Esophagus squamous epithelium (tissue), 5 donors: Measurements from ENCODE around the gene ANKRD13B. TPM values are rescaled to one million over a fixed set of nuclear protein-coding genes. Genes with fewer than 3 reads are reported as not detected.

Experiments used
- DNase-seq: peaks from one replicate; lab custom pipeline; 2025; lab: John Stamatoyannopoulos, UW
- H3K27ac ChIP-seq, 4 donors: fragments of 200-600 bp; sonication (generic); one replicate each; pipeline ENCODE4 v1.5.1; 2016 to 2019; ENCODE audit warnings: mild to moderate bottlenecking in 1 of 4
- H3K27me3 ChIP-seq, 4 donors: fragments of 200-600 bp; sonication (generic); 1 replicate in 3 of 4; 2 replicates in 1 of 4; pipeline versions ENCODE4 v1.5.1 to v1.6.0; 2017 to 2021; ENCODE audit warnings: antibody characterized with exemption in 1 of 4
- H3K36me3 ChIP-seq, 3 donors: fragments of 200-600 bp; sonication (generic); one replicate each; pipeline ENCODE4 v1.5.1; 2016 to 2019
- H3K4me1 ChIP-seq, 3 donors: fragments of 200-600 bp; sonication (generic); one replicate each; pipeline ENCODE4 v1.5.1; 2017 to 2019
- H3K4me3 ChIP-seq, 4 donors: fragments of 200-600 bp; sonication (generic); 1 replicate in 3 of 4; 2 replicates in 1 of 4; pipeline ENCODE4 v1.5.1; 2016 to 2019; ENCODE audit warnings: mild to moderate bottlenecking in 2 of 4, moderate library complexity in 1 of 4
- H3K9me3 ChIP-seq, 3 donors: fragments of 200-600 bp; sonication (generic); one replicate each; pipeline ENCODE4 v1.5.1; 2016 to 2019
- POLR2A ChIP-seq, 4 donors: fragments of 450-650 bp; IDR thresholded peaks; one replicate each; pipeline ENCODE4 v1.6.1; 2017; ENCODE audit warnings: antibody characterized with exemption in 4 of 4, mild to moderate bottlenecking in 4 of 4, moderate library complexity in 3 of 4
- WGBS, 2 donors: methylation state at CpG; one replicate each; pipeline ENCODE4 v1.1.5; 2018; 5-methylcytosine and 5-hydroxymethylcytosine counted together
- intact Hi-C: fragments of 100-400 bp; cut with DNase I; formaldehyde crosslinking; loops from one replicate; pipeline ENCODE4 v1.15.0; 2022
- total RNA-seq, 4 donors: library from RNA; depleted of rRNA; stranded (reverse); fragments of >200 nt; gene quantifications; one replicate each; pipeline ENCODE4 v1.1.0, GENCODE V29; 2016
- TF ChIP-seq, protein P1 (sequence below), 6 experiments: fragments of 450-650 bp in 4 of 6; fragments of 200-600 bp in 2 of 6; sonication (generic) in 2 of 6; IDR thresholded peaks; one replicate each; pipeline ENCODE4 v1.5.1; 2016 to 2019; ENCODE audit warnings: antibody characterized with exemption in 6 of 6, mild to moderate bottlenecking in 4 of 6, moderate library complexity in 4 of 6
- donor health status: DM: yes; HTN: yes; CAD: no.

ANKRD13B gene
- total RNA-seq, 4 donors from 2014 or later: 3.3 to 18.7 (median 10.2) TPM

- H3K4me3 ChIP-seq: no peak overlapping the region
- peaks cover 0 to 4% (median 0%) of the 10 kb centered on the region in 3 donors for H3K36me3 ChIP-seq
- TF ChIP-seq POLR2A (IDR thresholded peaks at IDR 0.05): no peak
- TF ChIP-seq, protein P1, sequence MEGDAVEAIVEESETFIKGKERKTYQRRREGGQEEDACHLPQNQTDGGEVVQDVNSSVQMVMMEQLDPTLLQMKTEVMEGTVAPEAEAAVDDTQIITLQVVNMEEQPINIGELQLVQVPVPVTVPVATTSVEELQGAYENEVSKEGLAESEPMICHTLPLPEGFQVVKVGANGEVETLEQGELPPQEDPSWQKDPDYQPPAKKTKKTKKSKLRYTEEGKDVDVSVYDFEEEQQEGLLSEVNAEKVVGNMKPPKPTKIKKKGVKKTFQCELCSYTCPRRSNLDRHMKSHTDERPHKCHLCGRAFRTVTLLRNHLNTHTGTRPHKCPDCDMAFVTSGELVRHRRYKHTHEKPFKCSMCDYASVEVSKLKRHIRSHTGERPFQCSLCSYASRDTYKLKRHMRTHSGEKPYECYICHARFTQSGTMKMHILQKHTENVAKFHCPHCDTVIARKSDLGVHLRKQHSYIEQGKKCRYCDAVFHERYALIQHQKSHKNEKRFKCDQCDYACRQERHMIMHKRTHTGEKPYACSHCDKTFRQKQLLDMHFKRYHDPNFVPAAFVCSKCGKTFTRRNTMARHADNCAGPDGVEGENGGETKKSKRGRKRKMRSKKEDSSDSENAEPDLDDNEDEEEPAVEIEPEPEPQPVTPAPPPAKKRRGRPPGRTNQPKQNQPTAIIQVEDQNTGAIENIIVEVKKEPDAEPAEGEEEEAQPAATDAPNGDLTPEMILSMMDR (IDR thresholded peaks at IDR 0.05): no peak
- no peak overlapping the region for H3K27ac ChIP-seq
- H3K4me1 ChIP-seq: peaks cover 0 to under 1% (median 0%) of the 10 kb centered on the region in 3 donors
- DNase-seq: no peak
- no peaks in the 10 kb centered on the region for H3K9me3 ChIP-seq
- WGBS, 2 donors: 88 to 90% methylated on average over 2 of the region's 29 CpGs
- intact Hi-C loops: no loop called here
- H3K27me3 ChIP-seq: no peaks in the 10 kb centered on the region
Measured at GRCh38 chr17:29607557-29608195, 14.7 kb downstream of the ANKRD13B start.

- no CpG with 5 or more reads among the region's 15 CpGs for WGBS, 2 donors
- DNase-seq: no peak
- TF ChIP-seq, protein P1 (IDR thresholded peaks at IDR 0.05): no peak
- no peak for TF ChIP-seq POLR2A (IDR thresholded peaks at IDR 0.05)
Measured at GRCh38 chr17:29608986-29609385, 16.1 kb downstream of the ANKRD13B start.

DNA sequence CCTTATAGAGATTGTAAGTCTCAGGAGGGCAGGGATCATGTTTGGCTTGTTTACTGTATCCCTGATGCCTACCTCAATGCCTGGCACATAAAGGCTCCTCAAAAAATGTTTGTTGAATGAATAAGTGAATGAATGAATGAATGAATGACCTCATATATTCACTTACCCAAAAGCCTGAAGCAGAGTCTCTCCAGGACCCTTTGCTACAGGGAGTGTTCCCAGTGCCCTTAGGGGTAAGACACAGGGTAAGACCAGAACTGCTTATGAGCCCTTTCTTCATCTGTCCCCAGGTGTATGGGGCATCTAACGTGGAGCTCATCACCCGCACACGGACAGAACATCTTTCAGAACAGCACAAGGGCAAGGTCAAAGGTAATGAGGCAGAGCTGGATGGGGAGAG lies 17.5 kb downstream of the ANKRD13B start:
- Histone ChIP-seq H3K4me1 (peaks cover 20 to 28% (median 26%) of the 10 kb centered on the region in 3 donors), H3K9me3 (no peaks in the 10 kb centered on the region), H3K4me3 (no peak overlapping the region), H3K27ac (no peak overlapping the region), H3K36me3 (peaks cover 0 to 4% (median 0%) of the 10 kb centered on the region in 3 donors), H3K27me3 (peaks cover 0 to 5% (median 0%) of the 10 kb centered on the region in 4 donors)
- TF ChIP-seq POLR2A (IDR thresholded peaks at IDR 0.05): no peak
- TF ChIP-seq, protein P1 (IDR thresholded peaks at IDR 0.05): no peak
- 80 to 93% methylated on average over 2 to 3 of the region's 3 CpGs for WGBS, 2 donors
- intact Hi-C loops: loop anchor here (10.0 kb wide), 1 partner anchor 164 kb away; no protein-coding TSS in a partner anchor
- no peak for DNase-seq

More at GRCh38 chr17:29608986-29609385, 16.1 kb downstream of the ANKRD13B start:
- intact Hi-C loops: no loop called here
- no peak overlapping the region for H3K27ac ChIP-seq
- peaks cover 6 to 14% (median 12%) of the 10 kb centered on the region in 3 donors for H3K4me1 ChIP-seq
- H3K27me3 ChIP-seq: no peaks in the 10 kb centered on the region
- H3K4me3 ChIP-seq: no peak overlapping the region
- H3K36me3 ChIP-seq: peaks cover 0 to 4% (median 0%) of the 10 kb centered on the region in 3 donors
- H3K9me3 ChIP-seq: no peaks in the 10 kb centered on the region

DNA sequence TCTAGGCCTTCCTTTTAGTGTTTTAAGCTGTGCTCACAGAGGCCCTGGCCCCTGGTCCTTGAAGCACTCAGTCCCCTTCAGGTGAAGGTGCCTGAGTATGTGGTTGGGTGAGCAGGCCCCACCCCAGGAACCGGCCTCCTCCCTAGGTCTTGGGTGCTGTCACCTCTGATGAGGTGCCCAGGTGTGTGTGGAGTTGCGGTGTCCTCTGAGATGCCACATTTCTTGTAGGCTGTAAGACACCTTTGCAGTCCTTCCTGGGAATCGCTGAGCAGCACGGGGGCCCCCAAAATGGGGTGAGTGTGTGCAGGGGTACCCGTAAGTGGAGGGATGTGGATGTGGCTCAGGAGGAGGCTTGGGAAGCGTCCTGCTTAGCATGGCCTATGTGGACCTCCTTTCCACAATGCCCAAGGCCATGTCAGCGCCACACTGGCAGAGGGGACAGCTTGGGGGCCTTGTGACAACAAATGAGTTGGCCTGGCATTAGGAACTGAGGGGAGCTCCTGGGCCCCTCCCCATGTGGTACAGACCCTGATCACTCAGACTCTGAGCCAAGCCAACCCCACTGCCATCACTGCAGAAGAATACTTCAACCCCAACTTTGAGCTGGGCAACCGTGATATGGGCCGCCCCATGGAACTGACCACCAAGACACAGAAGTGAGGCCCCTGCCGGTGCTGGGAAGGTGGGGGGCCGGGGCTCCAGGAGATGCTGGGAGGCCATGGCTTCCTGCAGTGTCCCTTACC lies 18.6 kb downstream of the ANKRD13B start:
- no peak overlapping the region for H3K4me3 ChIP-seq
- H3K36me3 ChIP-seq: peaks cover 0 to 4% (median 0%) of the 10 kb centered on the region in 3 donors
- TF ChIP-seq, protein P1 (IDR thresholded peaks at IDR 0.05): no peak
- no peak for TF ChIP-seq POLR2A (IDR thresholded peaks at IDR 0.05)
- peaks cover 30 to 39% (median 37%) of the 10 kb centered on the region in 3 donors for H3K4me1 ChIP-seq
- no peak overlapping the region for H3K27ac ChIP-seq
- intact Hi-C loops: loop anchor here (10.0 kb wide), 1 partner anchor 163 kb away; no protein-coding TSS in a partner anchor
- 95 to 100% methylated on average over 4 to 7 of the region's 11 CpGs for WGBS, 2 donors
- DNase-seq: no peak
- no peaks in the 10 kb centered on the region for H3K9me3 ChIP-seq
- H3K27me3 ChIP-seq: peaks cover 0 to 14% (median 0%) of the 10 kb centered on the region in 4 donors

DNA sequence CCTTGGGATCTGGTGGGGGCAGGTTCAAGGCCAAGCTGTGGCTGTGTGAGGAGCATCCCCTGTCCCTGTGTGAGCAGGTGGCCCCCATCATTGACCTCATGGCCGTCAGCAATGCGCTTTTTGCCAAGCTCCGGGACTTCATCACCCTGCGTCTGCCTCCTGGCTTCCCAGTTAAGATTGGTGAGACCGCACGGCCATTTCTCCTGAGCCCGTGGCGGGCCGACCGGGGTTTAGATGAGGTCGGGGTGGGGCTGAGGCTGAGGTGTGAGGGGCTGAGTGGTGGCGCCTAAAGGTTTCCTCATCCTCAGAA lies 19.1 kb downstream of the ANKRD13B start:
- H3K4me3 ChIP-seq: no peak overlapping the region
- H3K27ac ChIP-seq: no peak overlapping the region
- no peak for TF ChIP-seq POLR2A (IDR thresholded peaks at IDR 0.05)
- TF ChIP-seq, protein P1 (IDR thresholded peaks at IDR 0.05): no peak
- H3K4me1 ChIP-seq: peaks cover 35 to 44% (median 42%) of the 10 kb centered on the region in 3 donors
- H3K36me3 ChIP-seq: peaks cover 0 to 4% (median 0%) of the 10 kb centered on the region in 3 donors
- no peaks in the 10 kb centered on the region for H3K9me3 ChIP-seq
- intact Hi-C loops: loop anchor here (10.0 kb wide), 1 partner anchor 163 kb away; no protein-coding TSS in a partner anchor
- WGBS, 2 donors: 96% methylated on average over 4 of the region's 12 CpGs; no CpG with 5 or more reads in 1 of the 2 donors
- peaks cover 0 to 19% (median 0%) of the 10 kb centered on the region in 4 donors for H3K27me3 ChIP-seq
- no peak for DNase-seq
